HCT116 (cell line): ENCODE measurements around the gene SIK3. TPM values are rescaled to one million over a fixed set of nuclear protein-coding genes. Genes with fewer than 3 reads are reported as not detected.
A peak's percentile ranks its signal among the peaks of the same experiment; 100 is the strongest.

Experiments
- ATAC-seq: fragments of 200-7000 bp; cut with Tn5 transposase; 2 replicates; pipeline ENCODE4 v1.9.1; 2020; ENCODE audit warnings: mild to moderate bottlenecking, moderate library complexity
- BruUV-seq: library from RNA; stranded (reverse); fragments of 400-500 nt; replicated peaks from 2 replicates; lab custom pipeline; 2021; lab: Mats Ljungman, UMichigan
- CTCF ChIA-PET: fragments of 300-600 bp; sonication (Branson Sonifier 250); formaldehyde crosslinking; loops from one replicate; lab custom pipeline; 2021; ENCODE audit warnings: antibody characterized with exemption; lab: Charles Lee
- POLR2A ChIA-PET: fragments of 300-600, 350-600 bp; sonication (Branson Sonifier 250); formaldehyde crosslinking; loops from one replicate; lab custom pipeline; 2021; ENCODE audit warnings: antibody characterized with exemption; lab: Charles Lee
- RAD21 ChIA-PET, 2 experiments: fragments of 300-600 bp; sonication (Branson Sonifier 250); formaldehyde crosslinking; loops; one replicate each; lab custom pipeline; 2023; ENCODE audit warnings: low total read pairs in 2 of 2; ENCODE audit not compliant: uncharacterized antibody in 2 of 2, unreplicated experiment in 2 of 2, low non-redundant PET in 1 of 2; lab: Charles Lee
- DNase-seq: peaks from one replicate; pipeline ENCODE4 v3.0.0-alpha.2; 2010; ENCODE audit warnings: low read depth, low spot score
- H2AFZ ChIP-seq: fragments of 200-600 bp; shearing (Covaris generic), sonication (generic); 2 replicates; pipeline ENCODE4 v1.6.1; 2017; ENCODE audit warnings: low read depth, mixed run types, mixed read lengths, antibody characterized with exemption, low read length; ENCODE audit not compliant: poor library complexity, severe bottlenecking
- H3K27ac ChIP-seq: 2 replicates; pipeline ENCODE4 v1.5.1; 2012; ENCODE audit warnings: low read depth, low read length
- H3K27me3 ChIP-seq: fragments of 200-600 bp; sonication (generic); 2 replicates; pipeline ENCODE4 v1.6.1; 2016; ENCODE audit warnings: mixed run types, low read length, mixed read lengths; ENCODE audit not compliant: insufficient read depth
- H3K36me3 ChIP-seq, 2 experiments: fragments of 200-500 bp in 1 of 2; fragments of 200-600 bp in 1 of 2; sonication (Bioruptor generic) in 1 of 2; sonication (generic) in 1 of 2; 2 replicates each; pipeline versions ENCODE4 v1.5.1 to v1.6.1; 2014 to 2016; ENCODE audit warnings: low read length in 2 of 2, inconsistent platforms in 1 of 2, mixed read lengths in 1 of 2, mixed run types in 1 of 2; ENCODE audit not compliant: insufficient read depth in 2 of 2, control insufficient read depth in 1 of 2
- H3K4me1 ChIP-seq, 2 experiments: fragments of 200-600 bp in 1 of 2; sonication (generic) in 1 of 2; 2 replicates each; pipeline versions ENCODE4 v1.5.1 to v1.6.1; 2012 to 2017; ENCODE audit warnings: low read length in 2 of 2, inconsistent platforms in 1 of 2, mild to moderate bottlenecking in 1 of 2, mixed read lengths in 1 of 2, mixed run types in 1 of 2, moderate library complexity in 1 of 2; ENCODE audit not compliant: insufficient read depth in 2 of 2, control insufficient read depth in 1 of 2
- H3K4me2 ChIP-seq: fragments of 200-600 bp; sonication (generic); 2 replicates; pipeline ENCODE4 v1.6.1; 2017; ENCODE audit warnings: mixed run types, low read length, mixed read lengths
- H3K4me3 ChIP-seq, 2 experiments: fragments of 200-600 bp in 1 of 2; sonication (generic) in 1 of 2; replicated peaks in 1 of 2; 2 replicates each; pipeline ENCODE4 v1.5.1; 2011 to 2016; ENCODE audit warnings: low read length in 2 of 2, control low read depth in 1 of 2, low read depth in 1 of 2, mild to moderate bottlenecking in 1 of 2, mixed read lengths in 1 of 2, mixed run types in 1 of 2
- H3K79me2 ChIP-seq: fragments of 200-600 bp; sonication (generic); 2 replicates; pipeline ENCODE4 v1.6.1; 2017; ENCODE audit warnings: mild to moderate bottlenecking, mixed run types, low read length, moderate library complexity, mixed read lengths; ENCODE audit not compliant: insufficient read depth
- H3K9ac ChIP-seq: fragments of 200-600 bp; sonication (generic); 2 replicates; pipeline ENCODE4 v1.6.1; 2016; ENCODE audit warnings: low read length, mixed read lengths
- H3K9me2 ChIP-seq: fragments of 200-600 bp; sonication (generic), shearing (Covaris generic); 2 replicates; pipeline ENCODE4 v1.6.1; 2017; ENCODE audit warnings: mixed run types, mild to moderate bottlenecking, moderate library complexity; ENCODE audit not compliant: insufficient read depth
- H3K9me3 ChIP-seq, 2 experiments: fragments of 200-500 bp in 1 of 2; fragments of 200-600 bp in 1 of 2; sonication (Bioruptor generic) in 1 of 2; sonication (generic) in 1 of 2; 2 replicates each; pipeline ENCODE4 v1.6.1; 2014 to 2017; ENCODE audit warnings: low read length in 2 of 2, mixed read lengths in 2 of 2, inconsistent platforms in 1 of 2, low read depth in 1 of 2, mild to moderate bottlenecking in 1 of 2, mixed run types in 1 of 2, moderate library complexity in 1 of 2; ENCODE audit not compliant: control insufficient read depth in 1 of 2, insufficient read depth in 1 of 2
- H4K20me1 ChIP-seq: fragments of 200-600 bp; sonication (generic), shearing (Covaris generic); 2 replicates; pipeline ENCODE4 v1.6.1; 2017; ENCODE audit warnings: mixed run types, mild to moderate bottlenecking, moderate library complexity; ENCODE audit not compliant: insufficient read depth
- CTCF ChIP-seq, 3 experiments: fragments of 200-600 bp in 1 of 3; sonication (generic) in 1 of 3; IDR thresholded peaks in 2 of 3; conservative IDR thresholded peaks in 1 of 3; 2 replicates each; pipeline ENCODE4 v1.5.1; 2012 to 2017; ENCODE audit warnings: low read depth in 2 of 3, low read length in 2 of 3, antibody characterized with exemption in 1 of 3, borderline replicate concordance in 1 of 3, control low read depth in 1 of 3, mild to moderate bottlenecking in 1 of 3, mixed read lengths in 1 of 3, mixed run types in 1 of 3, moderate library complexity in 1 of 3; ENCODE audit not compliant: insufficient read depth in 1 of 3
- ELF1 ChIP-seq: IDR thresholded peaks from 2 replicates; pipeline ENCODE4 v1.6.1; 2012; ENCODE audit warnings: low read depth, borderline replicate concordance
- EZH2phosphoT487 ChIP-seq: fragments of 200-600 bp; IDR thresholded peaks from 2 replicates; pipeline ENCODE4 v1.6.1; 2018; ENCODE audit warnings: antibody characterized with exemption, borderline replicate concordance
- FOSL1 ChIP-seq: IDR thresholded peaks from 2 replicates; pipeline ENCODE4 v1.6.1; 2012; ENCODE audit warnings: low read depth
- POLR2AphosphoS5 ChIP-seq: IDR thresholded peaks from 2 replicates; pipeline ENCODE4 v1.6.1; 2011; ENCODE audit warnings: mild to moderate bottlenecking, low read depth, low read length, moderate library complexity
- SRF ChIP-seq: IDR thresholded peaks from 2 replicates; pipeline ENCODE4 v1.6.1; 2012; ENCODE audit warnings: low read depth
- TCF7L2 ChIP-seq: IDR thresholded peaks from 2 replicates; pipeline ENCODE4 v1.7.0; 2011; ENCODE audit warnings: borderline replicate concordance, inconsistent platforms; ENCODE audit not compliant: insufficient read depth, insufficient read length; ENCODE audit errors: extremely low read depth
- ZFX ChIP-seq: fragments of 450-650 bp; IDR thresholded peaks from 2 replicates; pipeline ENCODE4 v1.6.1; 2017
- ZNF274 ChIP-seq: fragments of 200-500 bp; sonication (Bioruptor generic); IDR thresholded peaks from 2 replicates; pipeline ENCODE4 v1.6.1; 2014; ENCODE audit warnings: mild to moderate bottlenecking, low read depth, low read length, inconsistent platforms
- intact Hi-C: fragments of 100-400 bp; cut with micrococcal nuclease; formaldehyde crosslinking; loops from 2 replicates; pipeline ENCODE4 v1.10.0; 2022
- total RNA-seq: library from RNA; stranded (reverse); gene quantifications from one replicate; pipeline ENCODE4 v1.2.1, GENCODE V29; 2021; ENCODE audit not compliant: unreplicated experiment

SIK3 gene
- total RNA-seq, 1 experiment from 2014 or later = 21.0 TPM

- Histone ChIP-seq H3K9me3 (no peaks in the 10 kb centered on the region), H3K27ac (no peak overlapping the region), H3K27me3 (no peaks in the 10 kb centered on the region), H3K4me3 (no peak overlapping the region), H4K20me1 (no peaks in the 10 kb centered on the region), H3K9ac (no peak overlapping the region), H3K4me2 (no peak overlapping the region), H3K4me1 (no peaks in the 10 kb centered on the region), H3K79me2 (no peaks in the 10 kb centered on the region), H2AFZ (no peak overlapping the region), H3K9me2 (no peaks in the 10 kb centered on the region), H3K36me3 (no peaks in the 10 kb centered on the region)
- BruUV-seq = no TSS peak
- ChIA-PET RAD21 (no interaction called here), POLR2A (no interaction called here), CTCF (no interaction called here)
- no peak for DNase-seq
- no peak for ATAC-seq
- intact Hi-C loops = no loop called here
- no peak for TF ChIP-seq EZH2phosphoT487
- TF ChIP-seq CTCF (IDR thresholded peaks at IDR 0.05 in 2 of 3, conservative IDR thresholded peaks at IDR 0.05 in 1 of 3; ENCODE audit: borderline replicate concordance in 1 of 3, insufficient read depth in 1 of 3, low read depth in 2 of 3, low read length in 2 of 3) = peak in 1 of 3 experiments; percentile 32; a peak in 1 of 6 replicates
These were observed 182.2 kb downstream of the SIK3 start for GRCh38 chr11:116916052-116916451.

- POLR2A ChIA-PET = no interaction called here
- no peak for ATAC-seq
- intact Hi-C loops = no loop called here
These were observed 185.2 kb downstream of the SIK3 start for GRCh38 chr11:116913000-116913399.

More at GRCh38 chr11:116913000-116913399, 185.2 kb downstream of the SIK3 start:
- Histone ChIP-seq H3K4me2 (no peak overlapping the region), H3K36me3 (no peaks in the 10 kb centered on the region), H3K9ac (no peak overlapping the region), H4K20me1 (0 out of 2 replicates have a peak, but pooled peaks cover 3% of the 10 kb centered on the region), H3K27me3 (no peaks in the 10 kb centered on the region), H3K9me2 (no peaks in the 10 kb centered on the region), H3K27ac (no peak overlapping the region), H3K9me3 (no peaks in the 10 kb centered on the region), H3K4me3 (no peak overlapping the region), H3K4me1 (peaks cover 0 to 5% of the 10 kb centered on the region in 2 experiments; a peak in 1 of 4 replicates), H3K79me2 (0 out of 2 replicates have a peak, but pooled peaks cover 2% of the 10 kb centered on the region), H2AFZ (no peak overlapping the region)
- CTCF ChIA-PET = no interaction called here
- BruUV-seq = no TSS peak
- TF ChIP-seq FOSL1 = no peak
- TF ChIP-seq TCF7L2 = no peak
- no peak for TF ChIP-seq SRF
- no peak for TF ChIP-seq POLR2AphosphoS5
- TF ChIP-seq ELF1 = no peak
- TF ChIP-seq ZFX = no peak
- no peak for TF ChIP-seq ZNF274
- RAD21 ChIA-PET = no interaction called here
- DNase-seq = no peak
